IMR-90 (cell line): ENCODE data around the gene DHDH. TPM values are rescaled to one million over a fixed set of nuclear protein-coding genes. Genes with fewer than 3 reads are reported as not detected.

Source experiments
- ATAC-seq: fragments of 200-7000 bp; cut with Tn5 transposase; 2 replicates; pipeline ENCODE4 v1.9.1; 2020; ENCODE audit warnings: low read depth, mild to moderate bottlenecking, moderate library complexity
- BruUV-seq: library from RNA; stranded (reverse); fragments of 400-500 nt; replicated peaks from 2 replicates; lab custom pipeline; 2021; lab: Mats Ljungman, UMichigan
- CTCF ChIA-PET: fragments of 300-600 bp; formaldehyde crosslinking; extraction: SDS; loops from one replicate; lab custom pipeline; 2021; ENCODE audit warnings: antibody characterized with exemption; lab: Yijun Ruan, JAX
- POLR2A ChIA-PET: fragments of 300-600 bp; sonication (Branson Sonifier 250); formaldehyde crosslinking; loops from one replicate; lab custom pipeline; 2022; ENCODE audit warnings: antibody characterized with exemption; ENCODE audit not compliant: unreplicated experiment; lab: Charles Lee
- DNase-seq: peaks from one replicate; pipeline ENCODE4 v3.0.0; 2013
- H2AFZ ChIP-seq: replicated peaks from 2 replicates; pipeline ENCODE3; 2013; ENCODE audit warnings: low read length, mild to moderate bottlenecking; ENCODE audit not compliant: poor library complexity
- H2AK5ac ChIP-seq: 2 replicates; pipeline ENCODE4 v1.6.1; 2013; ENCODE audit warnings: low read depth, low read length, inconsistent platforms
- H2AK9ac ChIP-seq: replicated peaks from 2 replicates; pipeline ENCODE3; 2013; ENCODE audit warnings: mild to moderate bottlenecking, low read depth, low read length, moderate library complexity; ENCODE audit not compliant: poor library complexity
- H2BK120ac ChIP-seq: 2 replicates; pipeline ENCODE4 v1.6.1; 2013; ENCODE audit warnings: low read depth, low read length, inconsistent platforms
- H2BK15ac ChIP-seq: 3 replicates; pipeline ENCODE4 v1.6.1; 2013; ENCODE audit warnings: low read depth, low read length, inconsistent platforms
- H2BK20ac ChIP-seq: 2 replicates; pipeline ENCODE4 v1.6.1; 2013; ENCODE audit warnings: low read depth, mild to moderate bottlenecking, inconsistent platforms, low read length, moderate library complexity
- H2BK5ac ChIP-seq: 2 replicates; pipeline ENCODE4 v1.6.1; 2013; ENCODE audit warnings: mild to moderate bottlenecking, low read depth, low read length, inconsistent platforms; ENCODE audit not compliant: poor library complexity, severe bottlenecking
- H3K14ac ChIP-seq: replicated peaks from 2 replicates; pipeline ENCODE4 v1.6.1; 2013; ENCODE audit warnings: low read depth, low read length, inconsistent platforms
- H3K18ac ChIP-seq: 2 replicates; pipeline ENCODE4 v1.6.1; 2013; ENCODE audit warnings: low read depth, low read length, control low read depth
- H3K23ac ChIP-seq: 2 replicates; pipeline ENCODE4 v1.6.1; 2013; ENCODE audit warnings: low read depth, low read length, inconsistent platforms
- H3K27ac ChIP-seq: 2 replicates; pipeline ENCODE4 v1.5.1; 2013; ENCODE audit warnings: mild to moderate bottlenecking, control low read depth, low read length; ENCODE audit not compliant: insufficient read depth
- H3K27me3 ChIP-seq: 2 replicates; pipeline ENCODE4 v1.6.1; 2013; ENCODE audit warnings: low read length; ENCODE audit not compliant: control insufficient read depth, insufficient read depth
- H3K36me3 ChIP-seq: 2 replicates; pipeline ENCODE4 v1.6.1; 2013; ENCODE audit warnings: low read length, mixed read lengths; ENCODE audit not compliant: control insufficient read depth, insufficient read depth
- H3K4ac ChIP-seq: 2 replicates; pipeline ENCODE4 v1.6.1; 2013; ENCODE audit warnings: low read depth, low read length, inconsistent platforms
- H3K4me1 ChIP-seq: 2 replicates; pipeline ENCODE4 v1.6.1; 2013; ENCODE audit warnings: low read length, mixed read lengths; ENCODE audit not compliant: control insufficient read depth, insufficient read depth
- H3K4me2 ChIP-seq: 2 replicates; pipeline ENCODE4 v1.6.1; 2013; ENCODE audit warnings: low read depth, mild to moderate bottlenecking, control low read depth, low read length, moderate library complexity
- H3K4me3 ChIP-seq: 2 replicates; pipeline ENCODE4 v1.5.1; 2013; ENCODE audit warnings: low read depth, mild to moderate bottlenecking, control low read depth, low read length, moderate library complexity; ENCODE audit not compliant: insufficient read depth
- H3K56ac ChIP-seq: 2 replicates; pipeline ENCODE4 v1.6.1; 2013; ENCODE audit warnings: low read length, inconsistent platforms; ENCODE audit not compliant: insufficient read depth; ENCODE audit errors: extremely low read depth
- H3K79me1 ChIP-seq, 2 experiments: 2 replicates each; pipeline ENCODE4 v1.6.1; 2013; ENCODE audit warnings: low read length in 2 of 2, inconsistent platforms in 1 of 2, low read depth in 1 of 2
- H3K9ac ChIP-seq: 2 replicates; pipeline ENCODE4 v1.6.1; 2013; ENCODE audit warnings: low read depth, low read length, control low read depth
- H3K9me1 ChIP-seq: 2 replicates; pipeline ENCODE4 v1.6.1; 2013; ENCODE audit warnings: low read length, inconsistent platforms; ENCODE audit not compliant: insufficient read depth
- H3K9me3 ChIP-seq: 2 replicates; pipeline ENCODE4 v1.6.1; 2013; ENCODE audit warnings: low read length; ENCODE audit not compliant: control insufficient read depth, insufficient read depth
- H4K20me1 ChIP-seq: 2 replicates; pipeline ENCODE4 v1.6.1; 2013; ENCODE audit warnings: low read length, inconsistent platforms; ENCODE audit not compliant: insufficient read depth
- H4K5ac ChIP-seq: 2 replicates; pipeline ENCODE4 v1.6.1; 2013; ENCODE audit warnings: mild to moderate bottlenecking, low read depth, low read length, control low read depth
- H4K8ac ChIP-seq, 2 experiments: 2 replicates each; pipeline ENCODE4 v1.6.1; 2013; ENCODE audit warnings: low read depth in 2 of 2, low read length in 2 of 2, control low read depth in 1 of 2, inconsistent platforms in 1 of 2
- H4K91ac ChIP-seq: 2 replicates; pipeline ENCODE4 v1.6.1; 2013; ENCODE audit warnings: low read depth, low read length, inconsistent platforms; ENCODE audit not compliant: insufficient read depth
- CEBPB ChIP-seq: IDR thresholded peaks from 2 replicates; pipeline ENCODE4 v1.6.1; 2012; ENCODE audit warnings: low read depth, low read length, improper control_type of control experiment
- CHD1 ChIP-seq: IDR thresholded peaks from 2 replicates; pipeline ENCODE4 v1.6.1; 2012; ENCODE audit warnings: low read depth, low read length, improper control_type of control experiment
- CTCF ChIP-seq: conservative IDR thresholded peaks from 2 replicates; pipeline ENCODE4 v1.5.1; 2012; ENCODE audit warnings: mild to moderate bottlenecking, low read depth, low read length, improper control_type of control experiment
- FOS ChIP-seq: fragments of 150-350 bp; IDR thresholded peaks from 2 replicates; pipeline ENCODE4 v1.6.1; 2016; ENCODE audit warnings: low read depth, low read length
- MAFK ChIP-seq: IDR thresholded peaks from 2 replicates; pipeline ENCODE4 v1.6.1; 2012; ENCODE audit warnings: low read depth, low read length, improper control_type of control experiment
- MXI1 ChIP-seq: IDR thresholded peaks from 2 replicates; pipeline ENCODE4 v1.6.1; 2012; ENCODE audit warnings: low read depth, mild to moderate bottlenecking, low read length, moderate library complexity, borderline replicate concordance
- NFE2L2 ChIP-seq: fragments of 150-350 bp; IDR thresholded peaks from 2 replicates; pipeline ENCODE4 v1.6.1; 2016; ENCODE audit warnings: low read depth, mild to moderate bottlenecking, low read length
- POLR2A ChIP-seq: IDR thresholded peaks from 2 replicates; pipeline ENCODE4 v1.6.1; 2012; ENCODE audit warnings: mild to moderate bottlenecking, low read depth, low read length
- RAD21 ChIP-seq: IDR thresholded peaks from 2 replicates; pipeline ENCODE4 v1.6.1; 2012; ENCODE audit warnings: low read length, improper control_type of control experiment
- RCOR1 ChIP-seq: IDR thresholded peaks from 2 replicates; pipeline ENCODE4 v1.6.1; 2012; ENCODE audit warnings: mild to moderate bottlenecking, low read length, improper control_type of control experiment; ENCODE audit not compliant: insufficient replicate concordance
- SMC3 ChIP-seq: fragments of 150-350 bp; IDR thresholded peaks from 2 replicates; pipeline ENCODE4 v1.6.1; 2016; ENCODE audit warnings: low read depth, mild to moderate bottlenecking, antibody characterized with exemption, low read length, moderate library complexity
- USF2 ChIP-seq: fragments of 150-350 bp; IDR thresholded peaks from 2 replicates; pipeline ENCODE4 v1.6.1; 2017; ENCODE audit warnings: mild to moderate bottlenecking, antibody characterized with exemption, low read length, low read depth
- WGBS, 2 experiments: methylation state at CpG; one replicate each; pipeline versions ENCODE4 v1.1.5 to v1.1.7; 2013; ENCODE audit warnings: missing lambda C conversion rate in 2 of 2; ENCODE audit not compliant: insufficient read length in 1 of 2; ENCODE audit errors: extremely low coverage in 2 of 2; 5-methylcytosine and 5-hydroxymethylcytosine counted together
- dilution Hi-C: fragments of 300-500 bp; cut with HindIII; formaldehyde crosslinking; loops from one replicate; pipeline ENCODE4 v1.14.3; 2018; ENCODE audit warnings: low sequenced_read_pairs; ENCODE audit not compliant: unreplicated experiment
- in situ Hi-C: fragments of 300-500 bp; cut with MboI; formaldehyde crosslinking; loops from 3 replicates; pipeline ENCODE4 v1.14.3; 2019; ENCODE audit warnings: low sequenced_read_pairs, inconsistent platforms, mixed read lengths
- intact Hi-C: fragments of 100-400 bp; cut with micrococcal nuclease; formaldehyde crosslinking; loops from 2 replicates; pipeline ENCODE4 v1.10.0; 2022
- polyA plus RNA-seq, 3 experiments: library from polyadenylated mRNA; depleted of rRNA; stranded (reverse); fragments of >200 nt; gene quantifications; 2 replicates each; pipeline ENCODE4 v1.2.3, GENCODE V29; 2012; ENCODE audit warnings: low replicate concordance in 1 of 3
- total RNA-seq: library from RNA; depleted of rRNA; stranded (reverse); fragments of >200 nt; gene quantifications from 2 replicates; pipeline ENCODE4 v1.2.3, GENCODE V29; 2012

The DHDH gene
- total and polyA plus RNA-seq, 2 of the 4 experiments (the other 2 are of a cell fraction): 0.36 to 0.53 TPM

- TF ChIP-seq USF2: no peak
These were observed 42.7 kb downstream of the DHDH start (continued) for GRCh38 chr19:48975947-48976847.

GRCh38 chr19:48977061-48977460 lies 43.6 kb downstream of the DHDH start:
- Histone ChIP-seq H4K8ac (peak overlapping the region in 1 of 2 experiments; percentile 10; a peak in 1 of 4 replicates), H3K79me1 (peaks cover 8 to 35% of the 10 kb centered on the region in 2 experiments; a peak in 3 of 4 replicates), H4K5ac (no peak overlapping the region), H3K4me1 (peaks cover 7% of the 10 kb centered on the region), H3K4me2 (no peak overlapping the region), H2BK5ac (no peak overlapping the region), H3K9me1 (peaks cover 11% of the 10 kb centered on the region), H3K14ac (no peak overlapping the region), H4K20me1 (peaks cover 11% of the 10 kb centered on the region), H3K9ac (no peak overlapping the region), H2BK15ac (no peak overlapping the region; the same call in 2 of the 3 replicates), H2BK20ac (0 out of 2 replicates have a peak overlapping the region, but pooled peaks have one; percentile 20), H2AK5ac (peak overlapping the region; percentile 61), H3K4me3 (no peak overlapping the region), H3K4ac (no peak overlapping the region; the same call in none of the 2 replicates), H4K91ac (no peak overlapping the region), H3K36me3 (peaks cover 46% of the 10 kb centered on the region), H3K27ac (no peak overlapping the region), H2BK120ac (no peak overlapping the region), H2AK9ac (no peak overlapping the region), H2AFZ (no peak overlapping the region), H3K27me3 (no peaks in the 10 kb centered on the region), H3K18ac (no peak overlapping the region), H3K56ac (no peak overlapping the region), H3K9me3 (no peaks in the 10 kb centered on the region), H3K23ac (no peak overlapping the region)
- dilution Hi-C loops (no loop called here), intact Hi-C loops (no loop called here), in situ Hi-C loops (no loop called here)
- POLR2A ChIA-PET: no interaction called here
- no TSS peak for BruUV-seq
- ATAC-seq (no peak), DNase-seq (no peak)
- CTCF ChIA-PET: interaction anchor here (0.8 to 0.9 kb wide), 2 partner anchors 16 to 231 kb away, joined by 3 read pairs; partner anchors contain the start of genes GYS1 and RUVBL2
- WGBS, 2 experiments: no CpG with 5 or more reads among the region's 2 CpGs
- TF ChIP-seq CHD1 (no peak), USF2 (no peak), POLR2A (no peak), CEBPB (no peak), FOS (no peak), NFE2L2 (no peak), RAD21 (no peak), MAFK (no peak), RCOR1 (no peak), CTCF (no peak), SMC3 (no peak), MXI1 (no peak)
